Globus pallidus (tissue), 1 donor: ENCODE results near the gene CLEC19A.

Experiments used
- DNase-seq: peaks from one replicate; pipeline ENCODE4 v3.0.0-alpha.2; 2015; ENCODE audit warnings: low spot score

Gene CLEC19A

GRCh38 chr16:19285431-19285830, at the start of gene CLEC19A:
CLEC19A (plus strand) TSS chr16:19285731; CDS start chr16:19285852, 121 bp downstream.
- DNase-seq, result no peak

- DNase-seq, result no peak
Observed at GRCh38 chr16:19235886-19236285, 49.6 kb upstream of the CLEC19A start.

GRCh38 chr16:19236561-19237209, 48.8 kb upstream of the CLEC19A start:
- no peak for DNase-seq

- no peak for DNase-seq
Observed at GRCh38 chr16:19238406-19238805, 47.1 kb upstream of the CLEC19A start.

GRCh38 chr16:19239511-19240155, 45.9 kb upstream of the CLEC19A start:
- no peak for DNase-seq

GRCh38 chr16:19240494-19240893, 45.0 kb upstream of the CLEC19A start:
- DNase-seq, result no peak

GRCh38 chr16:19241512-19241911, 44.0 kb upstream of the CLEC19A start:
- no peak for DNase-seq

- DNase-seq, result no peak
Observed at GRCh38 chr16:19242186-19242585, 43.3 kb upstream of the CLEC19A start.

- no peak for DNase-seq
Observed at GRCh38 chr16:19242987-19243575, 42.5 kb upstream of the CLEC19A start.

- no peak for DNase-seq
Observed at GRCh38 chr16:19245326-19245925, 40.1 kb upstream of the CLEC19A start.

GRCh38 chr16:19252904-19253303, 32.6 kb upstream of the CLEC19A start:
- no peak for DNase-seq

- DNase-seq, result no peak
Observed at GRCh38 chr16:19254611-19255010, 30.9 kb upstream of the CLEC19A start.

- no peak for DNase-seq
Observed at GRCh38 chr16:19264123-19264673, 21.3 kb upstream of the CLEC19A start.

GRCh38 chr16:19265380-19265930, 20.1 kb upstream of the CLEC19A start:
- no peak for DNase-seq

- no peak for DNase-seq
Observed at GRCh38 chr16:19266774-19267173, 18.8 kb upstream of the CLEC19A start.

GRCh38 chr16:19269098-19269497, 16.4 kb upstream of the CLEC19A start:
- DNase-seq, result no peak

GRCh38 chr16:19274165-19274797, 11.2 kb upstream of the CLEC19A start:
- DNase-seq, result no peak

- no peak for DNase-seq
Observed at GRCh38 chr16:19278403-19278802, 7.1 kb upstream of the CLEC19A start.

- DNase-seq, result no peak
Observed at GRCh38 chr16:19281246-19281645, 4.3 kb upstream of the CLEC19A start.

GRCh38 chr16:19282101-19282500, 3.4 kb upstream of the CLEC19A start:
- no peak for DNase-seq

- DNase-seq, result no peak
Observed at GRCh38 chr16:19283637-19284036, 1.9 kb upstream of the CLEC19A start.

- DNase-seq, result peak; percentile 26
Observed at GRCh38 chr16:19284207-19284606, 1.3 kb upstream of the CLEC19A start.
